Activated naive CD4-positive, alpha-beta T cell treated with anti-CD3 and anti-CD28 coated beads, Interleukin-2, amount 10 ng/mL, durations not matched to agents 5 hours and 36 hours (primary cell): ENCODE results near the gene ZDHHC15. TPM values are rescaled to one million over a fixed set of nuclear protein-coding genes. Genes with fewer than 3 reads are reported as not detected.

Experiments
- total RNA-seq, 2 experiments: library from RNA; stranded (reverse); gene quantifications; one replicate each; pipeline ENCODE4 v1.2.3, GENCODE V29; 2021

The ZDHHC15 gene, protein sequence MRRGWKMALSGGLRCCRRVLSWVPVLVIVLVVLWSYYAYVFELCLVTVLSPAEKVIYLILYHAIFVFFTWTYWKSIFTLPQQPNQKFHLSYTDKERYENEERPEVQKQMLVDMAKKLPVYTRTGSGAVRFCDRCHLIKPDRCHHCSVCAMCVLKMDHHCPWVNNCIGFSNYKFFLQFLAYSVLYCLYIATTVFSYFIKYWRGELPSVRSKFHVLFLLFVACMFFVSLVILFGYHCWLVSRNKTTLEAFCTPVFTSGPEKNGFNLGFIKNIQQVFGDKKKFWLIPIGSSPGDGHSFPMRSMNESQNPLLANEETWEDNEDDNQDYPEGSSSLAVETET
- total RNA-seq, result under 1 TPM; 0.13 to 0.22 TPM

GRCh38 chrX:75522565-75523431 lies at the start of gene ZDHHC15:
TSS of gene ZDHHC15 (minus strand) at chrX:75523037. CDS start at chrX:75523024, 13 bp downstream.

Other genes starting within 250 kb of the ZDHHC15 start
- gene UPRT, start 249.0 kb downstream of the ZDHHC15 start, total RNA-seq, result 10 to 100 TPM; 16.0 to 19.1 TPM